GM12872 (cell line): ENCODE measurements around the gene CPNE2.

Source experiments
- TF ChIP-seq, protein P1 (sequence below): IDR thresholded peaks from 3 replicates; pipeline ENCODE4 v1.5.1; 2011; ENCODE audit warnings: low read depth, mild to moderate bottlenecking, low read length, moderate library complexity; ENCODE audit not compliant: insufficient read depth

CPNE2 gene

DNA sequence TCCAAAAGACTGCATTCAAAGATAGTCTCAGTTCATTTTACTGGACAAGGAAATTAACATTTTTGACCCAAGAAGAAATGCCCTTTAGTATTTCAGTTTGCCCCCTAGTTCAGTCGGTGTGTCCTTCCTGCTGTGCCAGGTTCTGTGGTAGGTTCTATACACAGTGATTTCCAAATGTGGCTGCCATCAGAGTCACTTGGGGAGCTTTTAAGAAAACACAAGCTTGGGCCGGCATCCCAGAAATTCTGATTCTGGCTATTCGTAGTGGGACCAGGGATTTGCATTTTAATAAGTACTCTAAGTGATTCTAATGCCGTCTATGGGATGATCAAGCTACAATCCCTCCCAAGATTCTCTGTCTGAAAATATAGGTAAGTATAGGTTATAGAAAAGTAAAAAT is 103.9 kb downstream of the CPNE2 start:
- TF ChIP-seq, protein P1, sequence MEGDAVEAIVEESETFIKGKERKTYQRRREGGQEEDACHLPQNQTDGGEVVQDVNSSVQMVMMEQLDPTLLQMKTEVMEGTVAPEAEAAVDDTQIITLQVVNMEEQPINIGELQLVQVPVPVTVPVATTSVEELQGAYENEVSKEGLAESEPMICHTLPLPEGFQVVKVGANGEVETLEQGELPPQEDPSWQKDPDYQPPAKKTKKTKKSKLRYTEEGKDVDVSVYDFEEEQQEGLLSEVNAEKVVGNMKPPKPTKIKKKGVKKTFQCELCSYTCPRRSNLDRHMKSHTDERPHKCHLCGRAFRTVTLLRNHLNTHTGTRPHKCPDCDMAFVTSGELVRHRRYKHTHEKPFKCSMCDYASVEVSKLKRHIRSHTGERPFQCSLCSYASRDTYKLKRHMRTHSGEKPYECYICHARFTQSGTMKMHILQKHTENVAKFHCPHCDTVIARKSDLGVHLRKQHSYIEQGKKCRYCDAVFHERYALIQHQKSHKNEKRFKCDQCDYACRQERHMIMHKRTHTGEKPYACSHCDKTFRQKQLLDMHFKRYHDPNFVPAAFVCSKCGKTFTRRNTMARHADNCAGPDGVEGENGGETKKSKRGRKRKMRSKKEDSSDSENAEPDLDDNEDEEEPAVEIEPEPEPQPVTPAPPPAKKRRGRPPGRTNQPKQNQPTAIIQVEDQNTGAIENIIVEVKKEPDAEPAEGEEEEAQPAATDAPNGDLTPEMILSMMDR: no peak

DNA sequence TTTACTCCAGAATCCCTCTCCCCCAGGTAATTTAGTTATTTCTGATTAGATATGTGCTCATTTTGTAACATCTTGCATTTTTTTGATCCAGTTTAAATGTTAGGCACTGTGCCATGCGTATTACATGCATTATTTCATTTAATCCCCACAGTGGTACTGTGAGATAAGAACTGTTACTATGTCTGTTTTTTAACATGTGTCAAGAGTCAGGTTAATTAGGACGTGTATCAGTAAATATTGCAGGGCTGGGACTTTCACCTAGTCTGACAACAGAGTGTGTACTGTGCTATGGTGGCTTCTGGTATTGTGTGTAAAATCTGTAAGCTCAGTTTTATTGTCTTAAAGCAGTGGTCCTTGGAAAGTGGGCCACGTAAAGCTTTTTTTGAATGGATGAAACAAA is 104.4 kb downstream of the CPNE2 start:
- TF ChIP-seq, protein P1: no peak
